ENCODE data around the gene ZNF74. TPM values are rescaled to one million over a fixed set of nuclear protein-coding genes. Genes with fewer than 3 reads are reported as not detected.

The ZNF74 gene
- polyA plus RNA-seq, 3 donors, result 1.9 to 4.8 (median 1.9) TPM

DNA sequence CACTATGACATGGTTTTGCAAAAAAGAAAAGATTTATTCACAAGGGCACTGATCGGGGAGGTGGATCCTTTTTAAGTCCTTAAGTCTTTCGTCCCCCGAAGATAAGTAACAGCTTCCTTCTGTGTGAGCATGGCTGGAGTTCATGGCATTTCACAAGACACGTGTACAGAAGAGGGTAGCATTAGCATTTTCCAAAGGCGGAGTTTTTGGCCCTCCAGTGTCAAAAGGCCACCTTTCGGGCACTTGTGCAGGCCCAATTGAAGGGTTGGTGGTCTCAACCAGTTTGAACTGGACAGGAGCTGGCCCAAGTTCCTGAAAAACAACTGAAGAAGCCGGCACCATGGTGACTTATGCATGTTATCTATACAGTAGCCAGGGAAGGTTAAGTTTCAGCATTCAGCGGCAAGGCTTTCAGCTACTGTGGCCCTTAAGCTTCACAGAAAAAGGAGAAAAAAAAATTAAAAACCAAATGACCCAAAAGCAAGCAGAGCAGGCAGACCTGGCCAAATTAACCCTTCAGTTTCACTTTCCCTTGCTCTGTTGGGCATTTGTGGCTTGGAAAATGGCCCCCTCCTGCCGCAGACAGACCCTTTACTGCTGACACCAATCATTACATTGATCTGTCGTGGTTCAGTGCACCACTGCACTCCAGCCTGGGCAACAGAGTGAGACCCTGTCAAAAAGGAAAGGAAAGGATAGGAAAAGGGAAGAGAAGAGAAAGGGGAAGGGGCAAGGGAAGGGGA lies 18.7 kb downstream of the ZNF74 start:
- Mint-ChIP-seq H3K4me3 (no peak overlapping the region), H3K9me3 (no peaks in the 10 kb centered on the region), H3K27ac (no peak overlapping the region), H3K36me3 (peaks cover 0 to under 1% of the 10 kb centered on the region in 2 donors), H3K27me3 (ENCODE audit: low read depth in 3 of 3) (peaks cover 0 to 4% (median 3%) of the 10 kb centered on the region in 3 donors), H3K4me1 (peaks cover 6% of the 10 kb centered on the region)
- no peak overlapping the region for H3K9ac ChIP-seq (ENCODE audit: insufficient read depth, low read length, poor library complexity, severe bottlenecking)
- no peaks in the 10 kb centered on the region for H4K20me1 ChIP-seq (ENCODE audit: insufficient read depth, low read length)
- no peaks in the 10 kb centered on the region for H3K4me1 ChIP-seq (ENCODE audit: control insufficient read depth in 1 of 2, insufficient read depth in 2 of 2, low read length in 2 of 2)
- H3K27ac ChIP-seq (ENCODE audit: low read depth in 1 of 2, low read length in 2 of 2), result no peak overlapping the region
- no peak overlapping the region for H2AFZ ChIP-seq (ENCODE audit: insufficient read depth, low read depth, low read length, poor library complexity, severe bottlenecking)
- no peak for DNase-seq
- H3K9me3 ChIP-seq (replicated peaks in 1 of 2; ENCODE audit: control insufficient read depth in 1 of 2, insufficient read depth in 1 of 2, low read length in 2 of 2), result no peaks in the 10 kb centered on the region
- H3K79me2 ChIP-seq (ENCODE audit: insufficient read depth, low read length), result no peaks in the 10 kb centered on the region
- no peak overlapping the region for H3K4me2 ChIP-seq (replicated peaks; ENCODE audit: extremely low read depth, low read length, poor library complexity, severe bottlenecking)
- intact Hi-C loops (cut with micrococcal nuclease), result no loop called here
- WGBS (ENCODE audit: insufficient coverage), result 70% methylated on average over 3 of the region's 10 CpGs
- H3K36me3 ChIP-seq (replicated peaks in 1 of 2; ENCODE audit: control insufficient read depth in 1 of 2, insufficient read depth in 2 of 2, low read length in 2 of 2), result no peaks in the 10 kb centered on the region
- H3K4me3 ChIP-seq (replicated peaks in 1 of 3; ENCODE audit: low read depth in 2 of 3, low read length in 3 of 3), result no peak overlapping the region
- H3K27me3 ChIP-seq (ENCODE audit: control insufficient read depth in 2 of 2, insufficient read depth in 2 of 2, low read length in 2 of 2), result no peaks in the 10 kb centered on the region
- TF ChIP-seq, protein P1, sequence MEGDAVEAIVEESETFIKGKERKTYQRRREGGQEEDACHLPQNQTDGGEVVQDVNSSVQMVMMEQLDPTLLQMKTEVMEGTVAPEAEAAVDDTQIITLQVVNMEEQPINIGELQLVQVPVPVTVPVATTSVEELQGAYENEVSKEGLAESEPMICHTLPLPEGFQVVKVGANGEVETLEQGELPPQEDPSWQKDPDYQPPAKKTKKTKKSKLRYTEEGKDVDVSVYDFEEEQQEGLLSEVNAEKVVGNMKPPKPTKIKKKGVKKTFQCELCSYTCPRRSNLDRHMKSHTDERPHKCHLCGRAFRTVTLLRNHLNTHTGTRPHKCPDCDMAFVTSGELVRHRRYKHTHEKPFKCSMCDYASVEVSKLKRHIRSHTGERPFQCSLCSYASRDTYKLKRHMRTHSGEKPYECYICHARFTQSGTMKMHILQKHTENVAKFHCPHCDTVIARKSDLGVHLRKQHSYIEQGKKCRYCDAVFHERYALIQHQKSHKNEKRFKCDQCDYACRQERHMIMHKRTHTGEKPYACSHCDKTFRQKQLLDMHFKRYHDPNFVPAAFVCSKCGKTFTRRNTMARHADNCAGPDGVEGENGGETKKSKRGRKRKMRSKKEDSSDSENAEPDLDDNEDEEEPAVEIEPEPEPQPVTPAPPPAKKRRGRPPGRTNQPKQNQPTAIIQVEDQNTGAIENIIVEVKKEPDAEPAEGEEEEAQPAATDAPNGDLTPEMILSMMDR (IDR thresholded peaks at IDR 0.05), result no peak

DNA sequence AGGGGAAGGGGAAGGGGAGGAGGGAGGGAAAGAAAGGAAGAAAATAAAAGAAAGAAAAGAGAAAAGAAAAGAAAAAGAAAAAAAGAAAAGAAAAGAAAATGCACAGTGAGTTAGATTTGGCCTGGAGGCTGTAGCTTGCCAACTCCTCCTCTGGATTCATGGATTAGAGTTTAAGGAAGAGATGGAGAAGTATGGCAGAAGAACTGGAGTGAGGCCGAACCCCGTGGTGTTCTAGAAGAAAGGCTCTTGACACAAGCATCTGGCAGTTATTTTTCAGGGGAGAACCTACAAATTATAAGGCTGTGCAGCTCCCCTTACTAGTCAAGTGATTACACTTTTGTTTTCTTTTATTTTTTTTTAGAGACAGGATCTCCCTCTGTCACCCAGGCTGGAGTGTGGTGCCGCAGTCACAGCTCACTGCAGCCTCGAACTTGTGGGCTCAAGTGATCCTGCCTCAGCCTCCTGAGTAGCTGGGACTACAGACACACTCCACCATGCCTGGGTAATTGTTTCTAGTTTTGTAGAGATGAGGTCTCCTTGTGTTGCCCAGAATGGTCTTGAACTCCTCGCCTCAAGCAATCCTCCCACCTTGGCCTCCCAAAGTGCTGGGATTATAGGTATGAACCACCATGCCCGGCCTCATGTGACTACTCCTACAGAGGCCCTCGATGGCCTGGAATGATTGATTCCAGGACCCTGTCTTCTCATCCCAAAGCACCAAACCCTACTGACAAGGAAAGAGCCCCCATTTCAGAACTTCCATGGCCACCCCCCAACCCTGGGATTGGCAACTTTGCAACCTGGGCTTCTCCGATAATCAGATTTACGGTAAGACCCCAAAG lies 19.5 kb downstream of the ZNF74 start:
- Mint-ChIP-seq H3K27ac (no peak overlapping the region), H3K9me3 (no peaks in the 10 kb centered on the region), H3K4me3 (no peak overlapping the region), H3K36me3 (no peaks in the 10 kb centered on the region), H3K27me3 (ENCODE audit: low read depth in 3 of 3) (peaks cover 0 to 5% (median 4%) of the 10 kb centered on the region in 3 donors), H3K4me1 (peaks cover 14% of the 10 kb centered on the region)
- H3K79me2 ChIP-seq (ENCODE audit: insufficient read depth, low read length), result no peaks in the 10 kb centered on the region
- intact Hi-C loops (cut with micrococcal nuclease), result no loop called here
- H3K27ac ChIP-seq (ENCODE audit: low read depth in 1 of 2, low read length in 2 of 2), result no peak overlapping the region
- no peaks in the 10 kb centered on the region for H3K9me3 ChIP-seq (replicated peaks in 1 of 2; ENCODE audit: control insufficient read depth in 1 of 2, insufficient read depth in 1 of 2, low read length in 2 of 2)
- 100% methylated on average over 6 of the region's 9 CpGs for WGBS (ENCODE audit: insufficient coverage)
- no peaks in the 10 kb centered on the region for H4K20me1 ChIP-seq (ENCODE audit: insufficient read depth, low read length)
- TF ChIP-seq, protein P1 (IDR thresholded peaks at IDR 0.05), result no peak
- H3K4me1 ChIP-seq (ENCODE audit: control insufficient read depth in 1 of 2, insufficient read depth in 2 of 2, low read length in 2 of 2), result peaks cover 3 to 6% of the 10 kb centered on the region in 2 donors
- no peak overlapping the region for H3K4me2 ChIP-seq (replicated peaks; ENCODE audit: extremely low read depth, low read length, poor library complexity, severe bottlenecking)
- H3K4me3 ChIP-seq (replicated peaks in 1 of 3; ENCODE audit: low read depth in 2 of 3, low read length in 3 of 3), result no peak overlapping the region
- no peaks in the 10 kb centered on the region for H3K36me3 ChIP-seq (replicated peaks in 1 of 2; ENCODE audit: control insufficient read depth in 1 of 2, insufficient read depth in 2 of 2, low read length in 2 of 2)
- H3K9ac ChIP-seq (ENCODE audit: insufficient read depth, low read length, poor library complexity, severe bottlenecking), result no peak overlapping the region
- H2AFZ ChIP-seq (ENCODE audit: insufficient read depth, low read depth, low read length, poor library complexity, severe bottlenecking), result no peak overlapping the region
- H3K27me3 ChIP-seq (ENCODE audit: control insufficient read depth in 2 of 2, insufficient read depth in 2 of 2, low read length in 2 of 2), result no peaks in the 10 kb centered on the region
- no peak for DNase-seq
